Stimulated activated naive CD8-positive, alpha-beta T cell treated with anti-CD3 and anti-CD28 coated beads, Interleukin-15, amount 100 ng/mL, for 72 hours (primary cell): ENCODE results near the gene WDR81.
A peak's percentile ranks its signal among the peaks of the same experiment; 100 is the strongest.
"Not testable (repeated sequence)": the region's sequence is repeated elsewhere in the genome, so short reads cannot be mapped to it uniquely, and the experiment has no call there.

ENCODE experiments used
- ATAC-seq: fragments of 150-1000 bp; cut with Tn5 transposase; 2 replicates; pipeline ENCODE4 v1.10.0; 2021; ENCODE audit warnings: mild to moderate bottlenecking, moderate library complexity
- DNase-seq, 2 donors: peaks; one replicate each; pipeline ENCODE4 v3.0.0; 2021 to 2022
- H3K27ac Mint-ChIP-seq, 2 donors: one replicate each; pipeline ENCODE4 v1.8.0; 2022; ENCODE audit warnings: mild to moderate bottlenecking in 2 of 2, mixed read lengths in 2 of 2, moderate library complexity in 2 of 2
- H3K27me3 Mint-ChIP-seq: one replicate; pipeline ENCODE4 v1.8.0; 2022; ENCODE audit warnings: mixed read lengths
- H3K4me1 Mint-ChIP-seq: one replicate; pipeline ENCODE4 v1.8.0; 2022; ENCODE audit warnings: mild to moderate bottlenecking, mixed read lengths
- H3K4me3 Mint-ChIP-seq, 2 donors: one replicate each; pipeline ENCODE4 v1.8.0; 2022; ENCODE audit warnings: mild to moderate bottlenecking in 2 of 2, mixed read lengths in 2 of 2, moderate library complexity in 1 of 2
- H3K9me3 Mint-ChIP-seq, 2 donors: one replicate each; pipeline ENCODE4 v1.8.0; 2022; ENCODE audit warnings: mixed read lengths in 2 of 2

WDR81 gene

GRCh38 chr17:1773000-1773695, 48.6 kb downstream of the WDR81 start:
- not testable (repeated sequence) for H3K4me3 Mint-ChIP-seq, H3K9me3 Mint-ChIP-seq, H3K27me3 Mint-ChIP-seq, DNase-seq
- Mint-ChIP-seq H3K4me1 (peaks cover 35% of the 10 kb centered on the region), H3K27ac (peak overlapping the region; percentile 72 to 94)
- peak; percentile 58 for ATAC-seq

GRCh38 chr17:1773696-1774181, 49.2 kb downstream of the WDR81 start:
- H3K9me3 Mint-ChIP-seq, result no peaks in the 10 kb centered on the region
- H3K27ac Mint-ChIP-seq, result peak overlapping the region in 1 of 2 donors; percentile 72
- H3K4me3 Mint-ChIP-seq, result no peak overlapping the region

DNA sequence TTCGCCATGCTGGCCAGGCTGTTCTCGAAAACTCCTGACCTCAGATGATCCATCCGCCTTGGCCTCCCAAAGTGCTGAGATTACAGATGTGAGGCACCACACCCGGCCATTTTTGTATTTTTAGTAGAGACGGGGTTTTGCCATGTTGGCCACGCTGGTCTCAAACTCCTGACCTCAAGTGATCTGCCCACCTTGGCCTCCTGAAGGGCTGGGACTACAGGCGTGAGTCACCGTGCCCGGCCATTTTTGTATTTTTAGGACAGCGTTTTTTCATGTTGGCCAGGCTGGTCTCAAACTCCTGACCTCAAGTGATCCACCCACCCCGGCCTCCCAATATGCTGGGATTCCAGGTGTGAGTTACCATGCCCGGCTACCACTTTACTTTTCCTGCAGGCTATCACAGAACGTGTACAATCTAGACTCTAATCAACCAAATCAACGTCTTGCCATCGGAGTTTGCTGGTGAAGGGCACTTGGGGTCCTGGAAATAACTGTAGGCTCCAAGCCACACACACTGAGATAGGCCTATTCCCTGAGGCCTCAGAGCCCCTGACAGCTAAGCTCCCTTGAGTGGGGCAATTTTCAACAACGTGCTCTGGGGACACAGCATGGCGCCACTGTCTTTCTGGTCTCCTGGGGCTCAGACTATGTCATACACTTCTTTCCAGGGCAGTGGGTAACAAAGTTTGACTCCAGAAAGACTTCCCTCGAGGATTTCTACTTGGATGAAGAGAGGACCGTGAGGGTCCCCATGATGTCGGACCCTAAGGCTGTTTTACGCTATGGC, 50.1 kb downstream of the WDR81 start:
- Mint-ChIP-seq H3K9me3 (no peaks in the 10 kb centered on the region), H3K27ac (peak overlapping the region in 1 of 2 donors; percentile 9), H3K4me3 (no peak overlapping the region), H3K4me1 (peaks cover 30% of the 10 kb centered on the region), H3K27me3 (no peaks in the 10 kb centered on the region)
- no peak for ATAC-seq
- no peak for DNase-seq

More at GRCh38 chr17:1773696-1774181, 49.2 kb downstream of the WDR81 start:
- peaks cover 35% of the 10 kb centered on the region for H3K4me1 Mint-ChIP-seq
- ATAC-seq (no peak), DNase-seq (no peak)
- H3K27me3 Mint-ChIP-seq, result no peaks in the 10 kb centered on the region

DNA sequence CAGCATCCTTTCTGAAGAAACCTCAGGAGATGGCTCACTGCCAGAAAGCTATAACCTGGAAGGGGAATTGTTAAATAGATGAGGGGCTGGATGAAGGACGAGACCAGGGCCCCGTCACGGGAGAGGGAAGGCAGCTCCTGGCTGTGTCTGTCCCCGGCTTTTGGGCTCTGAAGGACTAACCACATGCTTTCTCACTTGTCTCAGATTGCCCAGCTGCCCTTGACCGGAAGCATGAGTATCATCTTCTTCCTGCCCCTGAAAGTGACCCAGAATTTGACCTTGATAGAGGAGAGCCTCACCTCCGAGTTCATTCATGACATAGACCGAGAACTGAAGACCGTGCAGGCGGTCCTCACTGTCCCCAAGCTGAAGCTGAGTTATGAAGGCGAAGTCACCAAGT, 51.8 kb downstream of the WDR81 start:
- ATAC-seq, result no peak
- H3K9me3 Mint-ChIP-seq, result no peaks in the 10 kb centered on the region

DNA sequence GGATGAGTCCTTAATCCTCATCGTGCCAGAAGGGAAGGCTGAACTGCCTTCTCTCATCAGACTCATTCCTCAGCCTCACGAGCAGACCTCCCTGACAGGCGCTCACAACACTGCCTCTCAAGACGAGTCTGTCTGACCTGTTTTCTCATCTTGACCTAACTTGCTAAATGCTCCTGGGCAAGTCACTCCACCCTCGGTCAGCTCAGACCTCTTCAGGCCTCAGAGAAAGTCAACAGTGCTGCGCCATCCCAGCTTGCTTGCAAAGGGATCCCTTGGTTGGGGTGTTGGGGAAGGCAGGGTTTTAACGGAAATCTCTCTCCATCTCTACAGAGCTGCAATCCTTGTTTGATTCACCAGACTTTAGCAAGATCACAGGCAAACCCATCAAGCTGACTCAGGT, 52.4 kb downstream of the WDR81 start:
- Mint-ChIP-seq H3K9me3 (no peaks in the 10 kb centered on the region), H3K27me3 (no peaks in the 10 kb centered on the region), H3K4me1 (peaks cover 10% of the 10 kb centered on the region), H3K27ac (no peak overlapping the region), H3K4me3 (no peak overlapping the region)
- ATAC-seq, result no peak
- no peak for DNase-seq

More for the DNA sequence above, 51.8 kb downstream of the WDR81 start:
- Mint-ChIP-seq H3K4me1 (peaks cover 14% of the 10 kb centered on the region), H3K27ac (peak overlapping the region in 1 of 2 donors; percentile 34), H3K4me3 (no peak overlapping the region), H3K27me3 (no peaks in the 10 kb centered on the region)
- DNase-seq, result no peak

DNA sequence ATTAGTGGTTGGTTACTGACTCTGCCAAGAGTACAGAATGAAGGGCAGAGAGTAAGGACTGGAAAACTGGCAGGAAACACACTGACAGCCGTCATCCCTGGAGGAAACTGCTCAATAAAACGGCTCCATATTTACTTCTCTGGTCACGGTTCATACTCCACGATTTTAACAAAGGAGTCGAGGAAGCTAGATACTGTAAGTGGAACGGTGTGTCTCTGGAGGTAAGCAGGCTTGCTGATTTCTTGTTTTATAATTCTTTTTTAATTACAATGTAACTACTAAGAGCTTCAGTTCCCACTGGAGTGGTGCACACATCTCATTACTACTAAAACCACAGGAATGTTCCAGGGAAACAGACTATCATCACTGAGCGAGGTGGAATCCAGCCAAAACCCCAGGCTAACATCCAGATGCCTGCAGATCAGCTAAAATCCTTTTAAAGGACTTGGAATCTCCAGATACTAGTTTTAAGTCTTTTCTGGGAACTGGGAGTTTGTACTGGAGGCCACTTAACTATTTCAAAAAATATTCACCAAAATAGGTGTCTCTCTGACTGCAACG, 55.1 kb downstream of the WDR81 start:
- DNase-seq, result no peak
- ATAC-seq, result no peak
- no peaks in the 10 kb centered on the region for H3K9me3 Mint-ChIP-seq
- H3K4me1 Mint-ChIP-seq, result no peaks in the 10 kb centered on the region
- no peak overlapping the region for H3K4me3 Mint-ChIP-seq
- no peaks in the 10 kb centered on the region for H3K27me3 Mint-ChIP-seq
- no peak overlapping the region for H3K27ac Mint-ChIP-seq

- no peaks in the 10 kb centered on the region for H3K4me1 Mint-ChIP-seq
- DNase-seq (no peak), ATAC-seq (no peak)
- no peaks in the 10 kb centered on the region for H3K9me3 Mint-ChIP-seq
- no peaks in the 10 kb centered on the region for H3K27me3 Mint-ChIP-seq
- H3K4me3 Mint-ChIP-seq, result no peak overlapping the region
- H3K27ac Mint-ChIP-seq, result no peak overlapping the region
These were observed 57.7 kb downstream of the WDR81 start for GRCh38 chr17:1782171-1782567.

- Mint-ChIP-seq H3K9me3 (no peaks in the 10 kb centered on the region), H3K4me1 (no peaks in the 10 kb centered on the region), H3K27ac (peak overlapping the region; percentile 33 to 42), H3K4me3 (no peak overlapping the region), H3K27me3 (no peaks in the 10 kb centered on the region)
- ATAC-seq, result no peak
- DNase-seq, result no peak
These were observed 58.8 kb downstream of the WDR81 start for GRCh38 chr17:1783271-1783670.

DNA sequence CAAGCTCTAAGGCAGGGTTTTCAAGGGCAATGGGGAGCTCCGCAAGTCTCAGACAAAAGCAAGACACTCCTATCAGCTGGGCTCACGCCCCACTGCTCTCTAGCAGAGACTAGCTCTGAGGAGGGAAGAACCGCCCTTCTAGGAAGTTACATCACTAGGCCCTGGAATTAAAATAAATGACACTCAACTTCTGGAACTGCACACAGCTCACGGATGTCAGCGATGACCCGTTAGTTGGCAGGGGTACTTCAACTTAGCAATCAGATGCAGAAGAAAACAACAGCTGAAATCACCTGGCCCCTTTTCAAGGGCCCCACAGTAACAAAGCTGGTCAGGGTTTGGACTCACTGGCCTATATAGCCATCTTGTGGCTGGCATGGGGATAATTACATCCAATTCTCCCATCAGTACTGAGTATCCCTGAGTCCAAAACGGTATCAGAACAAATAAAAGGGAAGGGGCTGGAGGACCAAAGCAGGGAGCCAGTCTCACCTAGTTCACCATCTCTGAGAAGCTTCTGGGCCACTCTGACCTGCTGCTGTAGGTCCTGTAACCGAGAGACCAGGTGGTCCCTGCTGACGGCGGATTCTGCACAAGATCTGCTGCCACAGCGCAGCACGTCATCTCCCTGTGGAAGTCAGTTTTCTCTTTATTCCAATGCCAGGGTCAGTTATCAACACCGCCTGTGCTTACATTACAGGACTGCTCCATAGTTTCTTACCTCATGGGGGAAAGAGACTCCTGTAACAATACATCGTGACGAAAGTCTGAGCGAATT, 59.5 kb downstream of the WDR81 start:
- H3K4me1 Mint-ChIP-seq, result no peaks in the 10 kb centered on the region
- H3K27me3 Mint-ChIP-seq, result no peaks in the 10 kb centered on the region
- H3K4me3 Mint-ChIP-seq, result no peak overlapping the region
- ATAC-seq, result peak; percentile 62
- no peaks in the 10 kb centered on the region for H3K9me3 Mint-ChIP-seq
- no peak for DNase-seq
- no peak overlapping the region for H3K27ac Mint-ChIP-seq

DNA sequence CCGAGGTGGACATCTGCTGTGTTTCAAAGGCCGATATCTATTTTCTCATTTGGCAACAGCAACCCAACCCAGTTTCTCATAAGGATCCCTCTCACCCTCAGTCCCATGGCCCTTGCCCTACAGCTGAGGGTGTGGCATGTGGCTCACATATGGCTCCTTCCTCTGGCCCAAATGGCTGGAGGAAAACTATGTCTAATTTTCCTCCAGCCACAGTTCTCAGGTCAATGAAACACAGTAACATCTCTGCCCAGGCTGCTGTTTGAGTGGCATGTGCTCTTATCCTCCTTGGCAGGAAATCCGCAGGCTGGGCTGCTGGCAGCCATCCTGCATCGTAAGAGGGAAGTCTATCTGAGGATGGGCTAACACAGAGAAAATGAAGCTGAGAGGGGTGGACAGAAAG, 61.4 kb downstream of the WDR81 start:
- Mint-ChIP-seq H3K9me3 (no peaks in the 10 kb centered on the region), H3K27me3 (no peaks in the 10 kb centered on the region), H3K27ac (no peak overlapping the region), H3K4me3 (no peak overlapping the region), H3K4me1 (no peaks in the 10 kb centered on the region)
- DNase-seq (no peak), ATAC-seq (no peak)

- H3K4me1 Mint-ChIP-seq, result no peaks in the 10 kb centered on the region
- ATAC-seq, result no peak
- no peak overlapping the region for H3K4me3 Mint-ChIP-seq
- no peaks in the 10 kb centered on the region for H3K27me3 Mint-ChIP-seq
- H3K27ac Mint-ChIP-seq, result no peak overlapping the region
- DNase-seq, result no peak
- H3K9me3 Mint-ChIP-seq, result no peaks in the 10 kb centered on the region
These were observed 62.2 kb downstream of the WDR81 start for GRCh38 chr17:1786708-1787107.

- ATAC-seq, result no peak
- no peaks in the 10 kb centered on the region for H3K27me3 Mint-ChIP-seq
- no peaks in the 10 kb centered on the region for H3K9me3 Mint-ChIP-seq
- peak overlapping the region; percentile 47 to 75 for H3K27ac Mint-ChIP-seq
- no peak for DNase-seq
- no peak overlapping the region for H3K4me3 Mint-ChIP-seq
- H3K4me1 Mint-ChIP-seq, result no peaks in the 10 kb centered on the region
These were observed 62.9 kb downstream of the WDR81 start for GRCh38 chr17:1787301-1787902.
